K562 (cell line): ENCODE data around the gene PDE3A.

ENCODE experiments used
- CCAR2 ChIP-seq: fragments of 200-400 bp; formaldehyde crosslinking; IDR thresholded peaks from 2 replicates; pipeline ENCODE4 v1.6.1; 2017; ENCODE audit warnings: mild to moderate bottlenecking, low read depth, low read length
- ESRRA ChIP-seq: fragments of 450-650 bp; IDR thresholded peaks from 2 replicates; pipeline ENCODE4 v1.6.1; 2014; ENCODE audit warnings: low read depth, mild to moderate bottlenecking, moderate library complexity, borderline replicate concordance
- FOXM1 ChIP-seq, 2 experiments: fragments of 450-650 bp in 1 of 2; sonication (generic) in 1 of 2; formaldehyde crosslinking in 1 of 2; IDR thresholded peaks; 2 replicates each; pipeline versions ENCODE4 v1.6.1 to v1.9.0; 2017 to 2022; ENCODE audit warnings: low read depth in 2 of 2, mild to moderate bottlenecking in 2 of 2, missing genetic modification reagents in 1 of 2, moderate library complexity in 1 of 2
- MECOM ChIP-seq: fragments of 250-450 bp; sonication (Bioruptor Pico); IDR thresholded peaks from 2 replicates; pipeline ENCODE4 v1.8.0; 2022; ENCODE audit warnings: inconsistent platforms
- POLR2A ChIP-seq: fragments of 450-650 bp; conservative IDR thresholded peaks from 2 replicates; pipeline ENCODE4 v1.6.1; 2016
- POLR2AphosphoS5 ChIP-seq: IDR thresholded peaks from 2 replicates; pipeline ENCODE4 v1.6.1; 2011; ENCODE audit warnings: mild to moderate bottlenecking, low read depth, low read length, moderate library complexity; ENCODE audit not compliant: control insufficient read depth, insufficient read depth
- SRSF1 ChIP-seq: fragments of 200-400 bp; formaldehyde crosslinking; IDR thresholded peaks from 2 replicates; pipeline ENCODE4 v1.6.1; 2017; ENCODE audit warnings: mild to moderate bottlenecking, low read depth, low read length, moderate library complexity
- ZNF830 ChIP-seq: fragments of 250-450 bp; sonication (Bioruptor Pico); IDR thresholded peaks from 2 replicates; pipeline ENCODE4 v1.5.0; 2021; ENCODE audit warnings: mild to moderate bottlenecking
- TF ChIP-seq, protein P1 (sequence below), 3 experiments: IDR thresholded peaks in 2 of 3; conservative IDR thresholded peaks in 1 of 3; 2 replicates each; pipeline ENCODE4 v1.5.1; 2011 to 2012; ENCODE audit warnings: low read length in 3 of 3, mild to moderate bottlenecking in 3 of 3, control low read depth in 2 of 3, improper control_type of control experiment in 1 of 3, inconsistent platforms in 1 of 3, low read depth in 1 of 3, mixed read lengths in 1 of 3, moderate library complexity in 1 of 3; ENCODE audit not compliant: insufficient read depth in 2 of 3
- TF ChIP-seq, protein P2 (sequence below): sonication (generic); formaldehyde crosslinking; IDR thresholded peaks from 2 replicates; pipeline ENCODE4 v1.8.1; 2023; ENCODE audit warnings: mild to moderate bottlenecking, missing genetic modification reagents
- TF ChIP-seq, protein P3 (sequence below): IDR thresholded peaks from 3 replicates; pipeline ENCODE4 v1.6.1; 2011; ENCODE audit warnings: borderline replicate concordance, mild to moderate bottlenecking; ENCODE audit not compliant: insufficient read length, insufficient read depth
- TF ChIP-seq, protein P4 (sequence below): sonication (generic); formaldehyde crosslinking; IDR thresholded peaks from 2 replicates; pipeline ENCODE4 v1.9.0; 2022; ENCODE audit warnings: mild to moderate bottlenecking, missing genetic modification reagents

DNA sequence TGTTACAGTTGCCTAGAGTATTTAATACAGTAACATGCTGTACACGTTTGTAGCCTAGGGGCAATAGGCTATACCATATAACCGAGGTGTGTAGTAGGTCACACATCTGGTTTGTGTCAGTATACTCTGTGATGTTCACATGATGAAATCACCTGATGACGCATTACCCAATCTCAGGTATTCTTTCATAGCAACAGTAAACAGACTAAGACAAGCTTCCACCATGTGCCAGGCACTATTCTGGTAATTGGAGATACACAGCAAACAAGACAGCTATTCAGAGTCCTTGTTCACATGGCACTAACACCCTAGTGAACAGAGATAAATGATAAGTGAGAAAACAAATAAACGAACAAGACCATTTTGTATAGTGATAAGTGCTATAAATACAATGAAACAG is 3.8 kb upstream of the PDE3A start:
- TF ChIP-seq, protein P1, sequence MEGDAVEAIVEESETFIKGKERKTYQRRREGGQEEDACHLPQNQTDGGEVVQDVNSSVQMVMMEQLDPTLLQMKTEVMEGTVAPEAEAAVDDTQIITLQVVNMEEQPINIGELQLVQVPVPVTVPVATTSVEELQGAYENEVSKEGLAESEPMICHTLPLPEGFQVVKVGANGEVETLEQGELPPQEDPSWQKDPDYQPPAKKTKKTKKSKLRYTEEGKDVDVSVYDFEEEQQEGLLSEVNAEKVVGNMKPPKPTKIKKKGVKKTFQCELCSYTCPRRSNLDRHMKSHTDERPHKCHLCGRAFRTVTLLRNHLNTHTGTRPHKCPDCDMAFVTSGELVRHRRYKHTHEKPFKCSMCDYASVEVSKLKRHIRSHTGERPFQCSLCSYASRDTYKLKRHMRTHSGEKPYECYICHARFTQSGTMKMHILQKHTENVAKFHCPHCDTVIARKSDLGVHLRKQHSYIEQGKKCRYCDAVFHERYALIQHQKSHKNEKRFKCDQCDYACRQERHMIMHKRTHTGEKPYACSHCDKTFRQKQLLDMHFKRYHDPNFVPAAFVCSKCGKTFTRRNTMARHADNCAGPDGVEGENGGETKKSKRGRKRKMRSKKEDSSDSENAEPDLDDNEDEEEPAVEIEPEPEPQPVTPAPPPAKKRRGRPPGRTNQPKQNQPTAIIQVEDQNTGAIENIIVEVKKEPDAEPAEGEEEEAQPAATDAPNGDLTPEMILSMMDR (IDR thresholded peaks at IDR 0.05 in 2 of 3, conservative IDR thresholded peaks at IDR 0.05 in 1 of 3; ENCODE audit: insufficient read depth in 2 of 3, low read depth in 1 of 3, low read length in 3 of 3): no peak
- TF ChIP-seq ZNF830 (no peak), SRSF1 (no peak), CCAR2 (no peak), FOXM1 (IDR thresholded peaks at IDR 0.05; ENCODE audit: low read depth) (no peak), FOXM1 (CRISPR knock-in tag; IDR thresholded peaks at IDR 0.05; ENCODE audit: low read depth) (no peak), ESRRA (no peak), MECOM (CRISPR knock-in tag) (no peak), POLR2A (no peak), POLR2AphosphoS5 (no peak)
- TF ChIP-seq, protein P2, sequence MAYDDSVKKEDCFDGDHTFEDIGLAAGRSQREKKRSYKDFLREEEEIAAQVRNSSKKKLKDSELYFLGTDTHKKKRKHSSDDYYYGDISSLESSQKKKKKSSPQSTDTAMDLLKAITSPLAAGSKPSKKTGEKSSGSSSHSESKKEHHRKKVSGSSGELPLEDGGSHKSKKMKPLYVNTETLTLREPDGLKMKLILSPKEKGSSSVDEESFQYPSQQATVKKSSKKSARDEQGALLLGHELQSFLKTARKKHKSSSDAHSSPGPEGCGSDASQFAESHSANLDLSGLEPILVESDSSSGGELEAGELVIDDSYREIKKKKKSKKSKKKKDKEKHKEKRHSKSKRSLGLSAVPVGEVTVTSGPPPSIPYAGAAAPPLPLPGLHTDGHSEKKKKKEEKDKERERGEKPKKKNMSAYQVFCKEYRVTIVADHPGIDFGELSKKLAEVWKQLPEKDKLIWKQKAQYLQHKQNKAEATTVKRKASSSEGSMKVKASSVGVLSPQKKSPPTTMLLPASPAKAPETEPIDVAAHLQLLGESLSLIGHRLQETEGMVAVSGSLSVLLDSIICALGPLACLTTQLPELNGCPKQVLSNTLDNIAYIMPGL (CRISPR knock-in tag): no peak
- TF ChIP-seq, protein P3, sequence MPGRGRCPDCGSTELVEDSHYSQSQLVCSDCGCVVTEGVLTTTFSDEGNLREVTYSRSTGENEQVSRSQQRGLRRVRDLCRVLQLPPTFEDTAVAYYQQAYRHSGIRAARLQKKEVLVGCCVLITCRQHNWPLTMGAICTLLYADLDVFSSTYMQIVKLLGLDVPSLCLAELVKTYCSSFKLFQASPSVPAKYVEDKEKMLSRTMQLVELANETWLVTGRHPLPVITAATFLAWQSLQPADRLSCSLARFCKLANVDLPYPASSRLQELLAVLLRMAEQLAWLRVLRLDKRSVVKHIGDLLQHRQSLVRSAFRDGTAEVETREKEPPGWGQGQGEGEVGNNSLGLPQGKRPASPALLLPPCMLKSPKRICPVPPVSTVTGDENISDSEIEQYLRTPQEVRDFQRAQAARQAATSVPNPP: no peak
- TF ChIP-seq, protein P4, sequence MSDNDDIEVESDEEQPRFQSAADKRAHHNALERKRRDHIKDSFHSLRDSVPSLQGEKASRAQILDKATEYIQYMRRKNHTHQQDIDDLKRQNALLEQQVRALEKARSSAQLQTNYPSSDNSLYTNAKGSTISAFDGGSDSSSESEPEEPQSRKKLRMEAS (CRISPR knock-in tag): no peak
